ENCODE measurements around the gene NR4A3. TPM values are rescaled to one million over a fixed set of nuclear protein-coding genes. Genes with fewer than 3 reads are reported as not detected.

Gene NR4A3
- total and polyA plus RNA-seq, 10 of the 15 experiments (the other 5 are each of a cell fraction or from before 2014, with no cell fraction given): 0.04 to 2.1 (median 0.64) TPM; not detected in 1

DNA sequence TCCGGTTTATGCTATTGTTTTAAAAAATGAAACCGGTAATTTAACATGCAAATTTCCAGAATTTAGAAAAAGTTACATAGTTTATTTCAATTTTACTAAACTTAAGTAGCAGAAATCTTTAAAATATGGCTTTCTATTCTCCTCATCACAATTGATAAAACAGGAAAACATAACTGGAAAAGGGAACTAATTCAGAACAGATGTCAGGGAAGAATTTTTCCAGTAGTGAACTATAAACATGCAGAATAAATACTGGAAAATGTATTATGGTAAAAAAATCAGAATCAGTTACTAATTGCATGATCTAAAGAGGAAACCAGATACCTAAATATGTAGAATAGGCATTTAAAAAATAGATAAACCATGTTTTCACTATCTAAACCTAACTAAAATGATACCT is 7.3 kb upstream of the NR4A3 start:
- ATAC-seq: no peak
- CTCF ChIA-PET: interaction anchor here (0.6 to 1.3 kb wide), 3 partner anchors 10 to 583 kb away, joined by 3 to 4 read pairs (median 3); no protein-coding TSS in a partner anchor
- H3K9me3 ChIP-seq (replicated peaks; ENCODE audit: control insufficient read depth, insufficient read depth, low read length): no peaks in the 10 kb centered on the region
- no peak overlapping the region for H3K9ac ChIP-seq (ENCODE audit: control insufficient read depth, insufficient read depth, low read length)
- in situ Hi-C loops (cut with MboI) (loop anchor here (25.0 kb wide), 2 partner anchors 198 to 398 kb away; no protein-coding TSS in a partner anchor), intact Hi-C loops (cut with micrococcal nuclease; ENCODE audit: unreplicated experiment) (no loop called here)
- H3K27me3 ChIP-seq (replicated peaks in 1 of 2; ENCODE audit: control insufficient read depth in 2 of 2, insufficient read depth in 2 of 2, low read length in 1 of 2): no peaks in the 10 kb centered on the region
- H3K36me3 ChIP-seq (ENCODE audit: control insufficient read depth in 2 of 2, insufficient read depth in 2 of 2, low read length in 1 of 2): no peaks in the 10 kb centered on the region
- WGBS (ENCODE audit: insufficient coverage, insufficient replicate concordance, low lambda C conversion rate, missing lambda C conversion rate): 98% methylated on average over 2 of the region's 2 CpGs
- SMC1A ChIA-PET (ENCODE audit: uncharacterized antibody, unreplicated experiment): interaction anchor here (0.9 kb wide), 1 partner anchor 628 kb away, joined by 3 read pairs; no protein-coding TSS in a partner anchor
- H3K4me3 ChIP-seq: no peak overlapping the region
- H3K4me2 ChIP-seq (ENCODE audit: control insufficient read depth, insufficient read depth): no peak overlapping the region
- no TSS peak for BruUV-seq (replicated peaks)
- POLR2A ChIA-PET: no interaction called here
- TF ChIP-seq TAF1 (IDR thresholded peaks at IDR 0.05; ENCODE audit: borderline replicate concordance, low read depth, low read length): no peak
- no peak for TF ChIP-seq SMC3 (IDR thresholded peaks at IDR 0.05; ENCODE audit: borderline replicate concordance, low read length)
- TF ChIP-seq ASH2L (IDR thresholded peaks at IDR 0.05; ENCODE audit: borderline replicate concordance, low read depth): no peak
- TF ChIP-seq, protein P1, sequence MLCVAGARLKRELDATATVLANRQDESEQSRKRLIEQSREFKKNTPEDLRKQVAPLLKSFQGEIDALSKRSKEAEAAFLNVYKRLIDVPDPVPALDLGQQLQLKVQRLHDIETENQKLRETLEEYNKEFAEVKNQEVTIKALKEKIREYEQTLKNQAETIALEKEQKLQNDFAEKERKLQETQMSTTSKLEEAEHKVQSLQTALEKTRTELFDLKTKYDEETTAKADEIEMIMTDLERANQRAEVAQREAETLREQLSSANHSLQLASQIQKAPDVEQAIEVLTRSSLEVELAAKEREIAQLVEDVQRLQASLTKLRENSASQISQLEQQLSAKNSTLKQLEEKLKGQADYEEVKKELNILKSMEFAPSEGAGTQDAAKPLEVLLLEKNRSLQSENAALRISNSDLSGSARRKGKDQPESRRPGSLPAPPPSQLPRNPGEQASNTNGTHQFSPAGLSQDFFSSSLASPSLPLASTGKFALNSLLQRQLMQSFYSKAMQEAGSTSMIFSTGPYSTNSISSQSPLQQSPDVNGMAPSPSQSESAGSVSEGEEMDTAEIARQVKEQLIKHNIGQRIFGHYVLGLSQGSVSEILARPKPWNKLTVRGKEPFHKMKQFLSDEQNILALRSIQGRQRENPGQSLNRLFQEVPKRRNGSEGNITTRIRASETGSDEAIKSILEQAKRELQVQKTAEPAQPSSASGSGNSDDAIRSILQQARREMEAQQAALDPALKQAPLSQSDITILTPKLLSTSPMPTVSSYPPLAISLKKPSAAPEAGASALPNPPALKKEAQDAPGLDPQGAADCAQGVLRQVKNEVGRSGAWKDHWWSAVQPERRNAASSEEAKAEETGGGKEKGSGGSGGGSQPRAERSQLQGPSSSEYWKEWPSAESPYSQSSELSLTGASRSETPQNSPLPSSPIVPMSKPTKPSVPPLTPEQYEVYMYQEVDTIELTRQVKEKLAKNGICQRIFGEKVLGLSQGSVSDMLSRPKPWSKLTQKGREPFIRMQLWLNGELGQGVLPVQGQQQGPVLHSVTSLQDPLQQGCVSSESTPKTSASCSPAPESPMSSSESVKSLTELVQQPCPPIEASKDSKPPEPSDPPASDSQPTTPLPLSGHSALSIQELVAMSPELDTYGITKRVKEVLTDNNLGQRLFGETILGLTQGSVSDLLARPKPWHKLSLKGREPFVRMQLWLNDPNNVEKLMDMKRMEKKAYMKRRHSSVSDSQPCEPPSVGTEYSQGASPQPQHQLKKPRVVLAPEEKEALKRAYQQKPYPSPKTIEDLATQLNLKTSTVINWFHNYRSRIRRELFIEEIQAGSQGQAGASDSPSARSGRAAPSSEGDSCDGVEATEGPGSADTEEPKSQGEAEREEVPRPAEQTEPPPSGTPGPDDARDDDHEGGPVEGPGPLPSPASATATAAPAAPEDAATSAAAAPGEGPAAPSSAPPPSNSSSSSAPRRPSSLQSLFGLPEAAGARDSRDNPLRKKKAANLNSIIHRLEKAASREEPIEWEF (IDR thresholded peaks at IDR 0.05; ENCODE audit: insufficient replicate concordance, low read depth, low read length): no peak
- TF ChIP-seq USF1 (IDR thresholded peaks at IDR 0.05; ENCODE audit: borderline replicate concordance, extremely low read length, insufficient read depth, low read depth, low read length): no peak
- TF ChIP-seq KDM1A (IDR thresholded peaks at IDR 0.05; ENCODE audit: borderline replicate concordance): no peak
- no peak for TF ChIP-seq TBL1XR1 (IDR thresholded peaks at IDR 0.05; ENCODE audit: low read depth, low read length)
- TF ChIP-seq ZBED1 (IDR thresholded peaks at IDR 0.05; ENCODE audit: borderline replicate concordance): no peak
- no peak for TF ChIP-seq MEF2A (IDR thresholded peaks at IDR 0.05; ENCODE audit: insufficient read depth, low read depth, low read length)
- TF ChIP-seq NFYB (IDR thresholded peaks at IDR 0.05; ENCODE audit: insufficient read depth, low read depth, low read length): no peak
- no peak for TF ChIP-seq NRF1 (conservative IDR thresholded peaks at IDR 0.05; ENCODE audit: low read depth, low read length)
- TF ChIP-seq CREB1 (IDR thresholded peaks at IDR 0.05; ENCODE audit: low read depth): no peak
- TF ChIP-seq POLR2A (IDR thresholded peaks at IDR 0.05; ENCODE audit: low read depth, low read length): no peak
- no peak for TF ChIP-seq CHD4 (IDR thresholded peaks at IDR 0.05)
- TF ChIP-seq ZNF622 (IDR thresholded peaks at IDR 0.05): no peak
- no peak for TF ChIP-seq BCLAF1 (IDR thresholded peaks at IDR 0.05)
- no peak for TF ChIP-seq FOXK2 (IDR thresholded peaks at IDR 0.05)
- H2AFZ ChIP-seq (ENCODE audit: control insufficient read depth, low read depth, low read length): no peak overlapping the region
- RAD21 ChIA-PET (ENCODE audit: unreplicated experiment): no interaction called here
- H3K4me1 ChIP-seq (ENCODE audit: control insufficient read depth, insufficient read depth, low read length): peaks cover 12% of the 10 kb centered on the region
- peaks cover 2% of the 10 kb centered on the region for H3K79me2 ChIP-seq (ENCODE audit: control insufficient read depth, insufficient read depth, low read length)
- no peaks in the 10 kb centered on the region; the same call in 1 of the 2 replicates for H4K20me1 ChIP-seq (ENCODE audit: control insufficient read depth, insufficient read depth)
- no peak for FAIRE-seq
- no peak for DNase-seq (ENCODE audit: low read depth, low spot score)
- no peak overlapping the region for H3K27ac ChIP-seq (ENCODE audit: control insufficient read depth, insufficient read depth)

Measured in GM12878 (cell line).